ENCODE measurements around the gene APOC4. TPM values are rescaled to one million over a fixed set of nuclear protein-coding genes. Genes with fewer than 3 reads are reported as not detected.

Gene APOC4
- total RNA-seq, 1 experiment from 2014 or later = not detected

DNA sequence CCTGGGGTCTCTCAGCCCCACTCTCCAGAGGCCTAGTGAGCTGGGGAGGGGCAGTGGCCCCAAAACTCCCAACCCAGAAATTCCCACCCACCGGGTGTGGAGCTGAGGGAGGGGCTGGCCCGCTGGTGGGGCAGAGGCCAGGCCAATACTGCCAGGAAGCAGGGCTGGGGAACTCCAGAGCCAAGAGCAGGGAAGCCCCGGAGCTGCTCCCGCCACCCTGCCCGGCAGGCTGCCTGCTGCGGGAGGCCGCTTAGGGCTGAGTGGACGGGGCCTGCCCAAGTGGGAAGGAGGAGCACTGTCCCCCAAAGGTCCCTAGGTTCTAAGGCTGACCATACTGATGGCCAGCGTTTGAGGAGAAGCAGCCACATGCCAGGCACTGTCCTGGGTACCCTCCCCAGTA is 46.2 kb downstream of the APOC4 start (continued):
- TF ChIP-seq, protein P1, sequence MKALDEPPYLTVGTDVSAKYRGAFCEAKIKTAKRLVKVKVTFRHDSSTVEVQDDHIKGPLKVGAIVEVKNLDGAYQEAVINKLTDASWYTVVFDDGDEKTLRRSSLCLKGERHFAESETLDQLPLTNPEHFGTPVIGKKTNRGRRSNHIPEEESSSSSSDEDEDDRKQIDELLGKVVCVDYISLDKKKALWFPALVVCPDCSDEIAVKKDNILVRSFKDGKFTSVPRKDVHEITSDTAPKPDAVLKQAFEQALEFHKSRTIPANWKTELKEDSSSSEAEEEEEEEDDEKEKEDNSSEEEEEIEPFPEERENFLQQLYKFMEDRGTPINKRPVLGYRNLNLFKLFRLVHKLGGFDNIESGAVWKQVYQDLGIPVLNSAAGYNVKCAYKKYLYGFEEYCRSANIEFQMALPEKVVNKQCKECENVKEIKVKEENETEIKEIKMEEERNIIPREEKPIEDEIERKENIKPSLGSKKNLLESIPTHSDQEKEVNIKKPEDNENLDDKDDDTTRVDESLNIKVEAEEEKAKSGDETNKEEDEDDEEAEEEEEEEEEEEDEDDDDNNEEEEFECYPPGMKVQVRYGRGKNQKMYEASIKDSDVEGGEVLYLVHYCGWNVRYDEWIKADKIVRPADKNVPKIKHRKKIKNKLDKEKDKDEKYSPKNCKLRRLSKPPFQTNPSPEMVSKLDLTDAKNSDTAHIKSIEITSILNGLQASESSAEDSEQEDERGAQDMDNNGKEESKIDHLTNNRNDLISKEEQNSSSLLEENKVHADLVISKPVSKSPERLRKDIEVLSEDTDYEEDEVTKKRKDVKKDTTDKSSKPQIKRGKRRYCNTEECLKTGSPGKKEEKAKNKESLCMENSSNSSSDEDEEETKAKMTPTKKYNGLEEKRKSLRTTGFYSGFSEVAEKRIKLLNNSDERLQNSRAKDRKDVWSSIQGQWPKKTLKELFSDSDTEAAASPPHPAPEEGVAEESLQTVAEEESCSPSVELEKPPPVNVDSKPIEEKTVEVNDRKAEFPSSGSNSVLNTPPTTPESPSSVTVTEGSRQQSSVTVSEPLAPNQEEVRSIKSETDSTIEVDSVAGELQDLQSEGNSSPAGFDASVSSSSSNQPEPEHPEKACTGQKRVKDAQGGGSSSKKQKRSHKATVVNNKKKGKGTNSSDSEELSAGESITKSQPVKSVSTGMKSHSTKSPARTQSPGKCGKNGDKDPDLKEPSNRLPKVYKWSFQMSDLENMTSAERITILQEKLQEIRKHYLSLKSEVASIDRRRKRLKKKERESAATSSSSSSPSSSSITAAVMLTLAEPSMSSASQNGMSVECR (CRISPR knock-in tag; IDR thresholded peaks at IDR 0.05; ENCODE audit: borderline replicate concordance) = no peak
- TF ChIP-seq MLX (CRISPR knock-in tag; IDR thresholded peaks at IDR 0.05) = no peak
- no peak for TF ChIP-seq AFF4 (CRISPR knock-in tag; IDR thresholded peaks at IDR 0.05; ENCODE audit: borderline replicate concordance)
- no peak for TF ChIP-seq ZNF121 (CRISPR knock-in tag; IDR thresholded peaks at IDR 0.05)

- Mint-ChIP-seq H3K27me3 (ENCODE audit: low read depth) (no peaks in the 10 kb centered on the region), H3K36me3 (peaks cover 10% of the 10 kb centered on the region), H3K4me1 (no peaks in the 10 kb centered on the region), H3K9me3 (no peaks in the 10 kb centered on the region), H3K4me3 (no peak overlapping the region), H3K27ac (no peak overlapping the region)
- TF ChIP-seq, protein P2, sequence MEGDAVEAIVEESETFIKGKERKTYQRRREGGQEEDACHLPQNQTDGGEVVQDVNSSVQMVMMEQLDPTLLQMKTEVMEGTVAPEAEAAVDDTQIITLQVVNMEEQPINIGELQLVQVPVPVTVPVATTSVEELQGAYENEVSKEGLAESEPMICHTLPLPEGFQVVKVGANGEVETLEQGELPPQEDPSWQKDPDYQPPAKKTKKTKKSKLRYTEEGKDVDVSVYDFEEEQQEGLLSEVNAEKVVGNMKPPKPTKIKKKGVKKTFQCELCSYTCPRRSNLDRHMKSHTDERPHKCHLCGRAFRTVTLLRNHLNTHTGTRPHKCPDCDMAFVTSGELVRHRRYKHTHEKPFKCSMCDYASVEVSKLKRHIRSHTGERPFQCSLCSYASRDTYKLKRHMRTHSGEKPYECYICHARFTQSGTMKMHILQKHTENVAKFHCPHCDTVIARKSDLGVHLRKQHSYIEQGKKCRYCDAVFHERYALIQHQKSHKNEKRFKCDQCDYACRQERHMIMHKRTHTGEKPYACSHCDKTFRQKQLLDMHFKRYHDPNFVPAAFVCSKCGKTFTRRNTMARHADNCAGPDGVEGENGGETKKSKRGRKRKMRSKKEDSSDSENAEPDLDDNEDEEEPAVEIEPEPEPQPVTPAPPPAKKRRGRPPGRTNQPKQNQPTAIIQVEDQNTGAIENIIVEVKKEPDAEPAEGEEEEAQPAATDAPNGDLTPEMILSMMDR (IDR thresholded peaks at IDR 0.05) = peak; percentile 73
- no peak for TF ChIP-seq ATF1 (CRISPR knock-in tag; IDR thresholded peaks at IDR 0.05)
- POLR2A ChIA-PET = interaction anchor here (0.6 to 0.9 kb wide), 2 partner anchors 12 to 337 kb away, joined by 3 to 4 read pairs; partner anchors contain the start of gene RELB
- CTCF ChIA-PET = interaction anchor here (0.6 to 2.0 kb wide), 38 partner anchors 9 to 287 kb away, joined by 3 to 25 read pairs (median 4); partner anchors contain the start of genes CLPTM1 and RELB
- ATAC-seq = peak; percentile 91
- peak; percentile 86 for DNase-seq (ENCODE audit: low spot score)
Measured at GRCh38 chr19:44988896-44989556, 47.0 kb downstream of the APOC4 start.

DNA sequence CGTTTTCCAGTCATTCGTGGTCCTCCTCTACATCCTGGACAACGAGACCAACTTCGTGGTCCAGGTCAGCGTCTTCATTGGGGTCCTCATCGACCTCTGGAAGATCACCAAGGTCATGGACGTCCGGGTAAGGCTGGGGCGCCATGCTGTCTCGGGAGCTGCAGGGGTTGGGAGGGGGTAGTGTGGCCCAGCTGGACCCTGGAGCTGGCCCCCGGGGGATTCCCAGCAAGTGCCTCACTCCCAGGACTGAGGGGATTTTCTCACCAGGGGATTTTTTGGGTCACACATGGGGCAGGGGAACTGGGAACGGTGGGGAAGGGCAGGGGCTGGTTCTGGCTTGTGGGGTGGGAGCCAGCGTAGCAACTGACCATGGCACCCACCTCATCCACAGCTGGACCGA is 48.4 kb downstream of the APOC4 start:
- ChIA-PET POLR2A (interaction anchor here (0.6 kb wide), 1 partner anchor 52 kb away, joined by 4 read pairs; no protein-coding TSS in a partner anchor), CTCF (no interaction called here)
- Mint-ChIP-seq H3K27me3 (ENCODE audit: low read depth) (no peaks in the 10 kb centered on the region), H3K9me3 (no peaks in the 10 kb centered on the region), H3K36me3 (peaks cover 7% of the 10 kb centered on the region; the same call in 1 of the 2 replicates), H3K4me3 (no peak overlapping the region), H3K4me1 (no peaks in the 10 kb centered on the region), H3K27ac (no peak overlapping the region)
- DNase-seq (ENCODE audit: low spot score) (no peak), ATAC-seq (no peak)
- no peak for TF ChIP-seq FOXP1 (CRISPR knock-in tag; IDR thresholded peaks at IDR 0.05; ENCODE audit: borderline replicate concordance)
- TF ChIP-seq MLX (CRISPR knock-in tag; IDR thresholded peaks at IDR 0.05) = no peak
- TF ChIP-seq E2F1 (CRISPR knock-in tag; IDR thresholded peaks at IDR 0.05) = no peak
- TF ChIP-seq ZNF281 (CRISPR knock-in tag; IDR thresholded peaks at IDR 0.05) = no peak
- TF ChIP-seq ELF4 (CRISPR knock-in tag; IDR thresholded peaks at IDR 0.05; ENCODE audit: low read depth) = no peak
